ENCODE measurements around the gene GZMH.
"Not testable (repeated sequence)": the region's sequence is repeated elsewhere in the genome, so short reads cannot be mapped to it uniquely, and the experiment has no call there.

The GZMH gene

GRCh38 chr14:24597403-24597802 is 12.1 kb downstream of the GZMH start:
- TF ChIP-seq CTCF (IDR thresholded peaks at IDR 0.05; ENCODE audit: low read length) (no peak), EZH2 (IDR thresholded peaks at IDR 0.05; ENCODE audit: borderline replicate concordance, low read length) (no peak)
- Histone ChIP-seq H3K9me2 (ENCODE audit: low read depth, low read length) (no peaks in the 10 kb centered on the region), H3K4me3 (ENCODE audit: low read depth, low read length, poor library complexity, severe bottlenecking) (no peak overlapping the region), H3K79me2 (ENCODE audit: insufficient read depth, low read length) (no peaks in the 10 kb centered on the region), H3K9me3 (ENCODE audit: low read length) (no peaks in the 10 kb centered on the region), H2AFZ (ENCODE audit: low read length) (no peak overlapping the region), H3K4me1 (ENCODE audit: insufficient read depth, low read length, severe bottlenecking) (no peaks in the 10 kb centered on the region), H4K20me1 (ENCODE audit: insufficient read depth, low read length) (no peaks in the 10 kb centered on the region), H3K27me3 (ENCODE audit: insufficient read depth, low read length) (no peaks in the 10 kb centered on the region), H3K36me3 (ENCODE audit: insufficient read depth, low read length) (no peaks in the 10 kb centered on the region), H3K4me2 (ENCODE audit: low read length) (no peak overlapping the region), H3F3A (ENCODE audit: insufficient read depth, low read length) (no peaks in the 10 kb centered on the region), H3K9ac (ENCODE audit: low read length) (no peak overlapping the region), H3K27ac (ENCODE audit: low read depth, low read length, poor library complexity, severe bottlenecking) (no peak overlapping the region)

- Histone ChIP-seq H3K4me1 (ENCODE audit: insufficient read depth, low read length, severe bottlenecking) (no peaks in the 10 kb centered on the region), H4K20me1 (ENCODE audit: insufficient read depth, low read length) (no peaks in the 10 kb centered on the region), H3K79me2 (ENCODE audit: insufficient read depth, low read length) (no peaks in the 10 kb centered on the region), H2AFZ (ENCODE audit: low read length) (no peak overlapping the region), H3K4me2 (ENCODE audit: low read length) (no peak overlapping the region), H3K9me3 (ENCODE audit: low read length) (no peaks in the 10 kb centered on the region), H3K27ac (ENCODE audit: low read depth, low read length, poor library complexity, severe bottlenecking) (no peak overlapping the region), H3F3A (ENCODE audit: insufficient read depth, low read length) (no peaks in the 10 kb centered on the region), H3K36me3 (ENCODE audit: insufficient read depth, low read length) (no peaks in the 10 kb centered on the region), H3K4me3 (ENCODE audit: low read depth, low read length, poor library complexity, severe bottlenecking) (no peak overlapping the region), H3K27me3 (ENCODE audit: insufficient read depth, low read length) (no peaks in the 10 kb centered on the region), H3K9me2 (ENCODE audit: low read depth, low read length) (no peaks in the 10 kb centered on the region), H3K9ac (ENCODE audit: low read length) (no peak overlapping the region)
- TF ChIP-seq CTCF (IDR thresholded peaks at IDR 0.05; ENCODE audit: low read length), result no peak
- no peak for TF ChIP-seq EZH2 (IDR thresholded peaks at IDR 0.05; ENCODE audit: borderline replicate concordance, low read length)
Observed at GRCh38 chr14:24595073-24595808, 14.2 kb downstream of the GZMH start.

GRCh38 chr14:24591004-24591403 is 18.5 kb downstream of the GZMH start:
- H3K4me1 ChIP-seq (ENCODE audit: insufficient read depth, low read length, severe bottlenecking); H3K4me2 ChIP-seq (ENCODE audit: low read length): not testable (repeated sequence)

GRCh38 chr14:24584402-24584801 is 25.1 kb downstream of the GZMH start:
- H3K9ac ChIP-seq (ENCODE audit: low read length); H3K4me2 ChIP-seq (ENCODE audit: low read length); H3K4me1 ChIP-seq (ENCODE audit: insufficient read depth, low read length, severe bottlenecking): not testable (repeated sequence)

More at GRCh38 chr14:24591004-24591403, 18.5 kb downstream of the GZMH start:
- not testable (repeated sequence) for H3K27me3 ChIP-seq (ENCODE audit: insufficient read depth, low read length); H3F3A ChIP-seq (ENCODE audit: insufficient read depth, low read length); H3K9me2 ChIP-seq (ENCODE audit: low read depth, low read length); H4K20me1 ChIP-seq (ENCODE audit: insufficient read depth, low read length); H3K9ac ChIP-seq (ENCODE audit: low read length); H3K9me3 ChIP-seq (ENCODE audit: low read length); H3K36me3 ChIP-seq (ENCODE audit: insufficient read depth, low read length); H3K4me3 ChIP-seq (ENCODE audit: low read depth, low read length, poor library complexity, severe bottlenecking); H2AFZ ChIP-seq (ENCODE audit: low read length); H3K79me2 ChIP-seq (ENCODE audit: insufficient read depth, low read length); H3K27ac ChIP-seq (ENCODE audit: low read depth, low read length, poor library complexity, severe bottlenecking)

More at GRCh38 chr14:24584402-24584801, 25.1 kb downstream of the GZMH start:
- not testable (repeated sequence) for H3K9me2 ChIP-seq (ENCODE audit: low read depth, low read length); H3K9me3 ChIP-seq (ENCODE audit: low read length); H3F3A ChIP-seq (ENCODE audit: insufficient read depth, low read length); H2AFZ ChIP-seq (ENCODE audit: low read length); H3K36me3 ChIP-seq (ENCODE audit: insufficient read depth, low read length); H3K27ac ChIP-seq (ENCODE audit: low read depth, low read length, poor library complexity, severe bottlenecking); H3K4me3 ChIP-seq (ENCODE audit: low read depth, low read length, poor library complexity, severe bottlenecking); H3K27me3 ChIP-seq (ENCODE audit: insufficient read depth, low read length); H3K79me2 ChIP-seq (ENCODE audit: insufficient read depth, low read length); H4K20me1 ChIP-seq (ENCODE audit: insufficient read depth, low read length)

Measured in OCI-LY1 (cell line).